Activated CD8-positive, alpha-beta memory T cell treated with anti-CD3 and anti-CD28 coated beads, Interleukin-2, amount 50 U/mL, for 4 hours (primary cell): Measurements from ENCODE around the gene OGFRL1.

ENCODE experiments used
- DNase-seq: peaks from one replicate; pipeline ENCODE4 v3.0.0-alpha.2; 2020

OGFRL1 gene

GRCh38 chr6:71336901-71337300 lies 48.3 kb downstream of the OGFRL1 start:
- no peak for DNase-seq

DNA sequence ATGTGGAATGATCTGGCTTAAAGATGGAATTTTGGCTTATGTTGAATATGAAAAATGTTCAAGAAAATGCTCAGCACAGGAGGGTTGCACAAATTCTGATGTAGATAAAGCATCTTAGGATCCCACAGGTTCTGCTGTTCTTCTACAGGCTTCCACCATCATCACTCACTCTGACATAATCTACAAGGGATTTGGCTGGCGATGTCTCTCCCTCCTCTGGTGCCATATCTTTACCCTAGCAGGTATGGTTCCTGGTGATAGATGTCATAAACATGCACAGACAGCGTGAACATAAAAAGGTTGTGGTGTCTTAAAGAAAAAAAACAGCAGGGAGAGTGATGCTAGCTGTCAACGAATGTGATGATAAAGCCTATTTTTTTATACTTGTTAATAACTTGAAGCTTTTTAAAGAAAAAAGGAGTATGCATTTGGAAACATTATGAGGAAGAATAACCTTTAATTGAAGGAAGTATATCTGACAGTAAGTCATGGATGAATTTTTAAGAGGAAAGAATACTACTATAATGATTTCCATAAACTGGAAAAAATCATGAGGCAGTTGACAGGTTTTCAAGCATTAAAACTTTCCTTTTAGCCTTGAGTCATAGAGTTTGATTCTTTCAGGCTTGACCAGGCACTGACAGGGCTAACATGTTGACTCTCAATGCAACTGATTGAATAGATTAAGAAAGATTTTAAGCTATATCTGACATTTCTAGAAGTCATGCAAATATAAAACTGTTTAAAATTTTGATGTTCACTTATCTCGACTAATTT lies 50.1 kb downstream of the OGFRL1 start:
- no peak for DNase-seq

- DNase-seq = no peak
These were observed 54.2 kb downstream of the OGFRL1 start for GRCh38 chr6:71342772-71343171.

DNA sequence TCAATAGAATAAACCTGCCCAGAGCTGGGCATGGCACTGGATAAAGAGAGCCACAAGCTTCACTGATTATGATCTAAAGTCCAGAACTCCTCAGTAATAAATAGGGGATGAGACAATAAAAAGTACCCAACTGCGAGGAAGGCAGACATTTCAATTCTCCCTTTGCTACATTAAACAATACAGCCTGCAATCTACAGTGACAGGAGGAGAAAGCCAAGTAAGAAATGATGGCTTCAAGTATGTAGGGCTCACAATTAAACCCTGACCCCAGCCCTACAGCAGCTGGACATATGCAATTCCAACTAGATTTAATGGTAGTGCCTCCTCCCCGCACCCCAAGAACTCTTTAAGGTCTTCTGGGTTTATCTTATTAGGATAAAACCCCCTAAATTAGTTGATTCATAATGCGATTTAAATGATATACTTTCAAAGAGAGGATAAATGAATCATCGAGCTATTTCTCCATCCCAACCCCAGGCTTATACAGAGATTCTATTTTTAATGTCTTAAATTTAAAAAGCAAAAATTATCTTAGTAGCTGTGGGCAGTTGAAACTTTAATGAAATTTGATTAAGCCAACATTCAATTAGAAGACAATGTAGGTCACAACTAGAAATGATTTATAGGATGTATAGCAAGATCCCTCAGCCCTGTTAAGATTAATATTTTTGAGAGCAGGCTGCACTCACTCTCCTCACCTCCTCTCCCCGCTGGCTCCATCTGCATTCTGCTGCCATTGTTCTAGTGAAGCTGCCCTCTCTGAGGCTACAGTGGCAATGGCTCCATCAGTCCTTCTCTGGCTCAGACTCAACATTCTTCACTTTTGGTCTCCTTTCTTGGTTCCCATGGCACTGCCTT lies 57.1 kb downstream of the OGFRL1 start:
- DNase-seq = no peak

GRCh38 chr6:71346334-71346694 lies 57.7 kb downstream of the OGFRL1 start:
- DNase-seq = no peak

- no peak for DNase-seq
These were observed 58.5 kb downstream of the OGFRL1 start for GRCh38 chr6:71347119-71347518.

DNA sequence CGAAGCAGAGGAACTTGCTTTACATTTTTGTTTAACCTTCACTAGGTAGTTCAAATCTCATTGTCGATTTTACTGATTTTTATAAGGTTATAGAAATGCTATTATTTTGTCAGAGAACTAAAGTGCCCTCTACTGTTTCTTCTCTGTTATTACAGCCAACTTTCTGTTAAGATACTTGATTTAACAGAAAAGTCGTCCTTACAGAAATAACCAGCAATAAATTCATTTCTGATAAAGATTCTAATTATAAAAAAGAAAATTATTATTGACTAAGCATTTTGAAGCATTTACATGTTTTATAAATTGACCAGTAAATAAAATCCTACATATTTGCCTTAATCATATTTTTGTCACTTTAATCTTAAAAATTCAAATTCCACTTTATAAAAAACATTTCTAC lies 60.8 kb downstream of the OGFRL1 start:
- DNase-seq = no peak

- DNase-seq = no peak
These were observed 61.5 kb downstream of the OGFRL1 start for GRCh38 chr6:71349976-71350615.

GRCh38 chr6:71351190-71351589 lies 62.6 kb downstream of the OGFRL1 start:
- DNase-seq = no peak
